ENCODE results near the gene GRIP1.

The GRIP1 gene

DNA sequence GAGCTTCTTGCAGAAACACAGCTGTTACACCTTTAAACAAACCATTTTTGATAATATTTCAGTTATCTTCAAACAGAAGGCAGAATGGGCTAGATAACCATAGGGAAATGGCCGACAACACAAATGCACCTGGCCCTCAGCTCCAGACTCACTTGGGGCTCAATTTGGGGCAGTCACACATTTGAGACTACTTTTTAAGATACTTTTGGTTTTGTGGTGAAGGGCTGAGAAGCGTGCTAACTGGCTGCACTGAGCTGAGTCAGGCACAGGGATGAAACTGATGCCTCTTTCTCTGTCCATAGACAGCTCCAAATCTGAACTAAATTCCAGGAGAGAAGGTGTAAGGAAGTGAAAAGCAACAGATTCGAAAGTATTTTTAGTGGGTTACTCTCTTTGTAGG, 18.5 kb upstream of the GRIP1 start:
- no peak overlapping the region for H4K12ac ChIP-seq (ENCODE audit: low read depth, low read length)
- WGBS (ENCODE audit: extremely low coverage, insufficient coverage, insufficient read length): no CpG with 5 or more reads among the region's 3 CpGs
- no peaks in the 10 kb centered on the region for H3K79me2 ChIP-seq (ENCODE audit: control insufficient read depth, insufficient read depth, low read length, poor library complexity)
- H3K79me1 ChIP-seq (ENCODE audit: low read length): no peaks in the 10 kb centered on the region
- H3K23ac ChIP-seq (ENCODE audit: low read length): no peak overlapping the region
- no peak overlapping the region for H3K4ac ChIP-seq (ENCODE audit: low read depth, low read length)
- no peaks in the 10 kb centered on the region for H3K27me3 ChIP-seq (ENCODE audit: insufficient read depth, low read length)
- no peak overlapping the region for H2AFZ ChIP-seq (ENCODE audit: insufficient read depth, low read length, poor library complexity)
- no peak overlapping the region for H2BK5ac ChIP-seq (ENCODE audit: low read depth, low read length, poor library complexity)
- H3K9me3 ChIP-seq (ENCODE audit: insufficient read depth, low read depth, low read length): no peaks in the 10 kb centered on the region
- no peak overlapping the region for H3K18ac ChIP-seq (ENCODE audit: low read length)
- no peak for DNase-seq
- no peaks in the 10 kb centered on the region for H3K4me1 ChIP-seq (ENCODE audit: control insufficient read depth in 1 of 2, insufficient read depth in 2 of 2, low read length in 2 of 2)
- no peak overlapping the region for H3K9ac ChIP-seq (ENCODE audit: low read length)
- H4K91ac ChIP-seq (ENCODE audit: low read depth, low read length): no peak overlapping the region
- H3K14ac ChIP-seq (ENCODE audit: low read length): no peak overlapping the region
- no peaks in the 10 kb centered on the region for H3K36me3 ChIP-seq (ENCODE audit: control insufficient read depth in 1 of 2, insufficient read depth in 2 of 2, low read length in 2 of 2)
- no peak overlapping the region for H2BK120ac ChIP-seq (ENCODE audit: insufficient read depth, low read length, poor library complexity)
- no peak overlapping the region for H3K4me2 ChIP-seq (ENCODE audit: low read length)
- H3K4me3 ChIP-seq (ENCODE audit: low read depth, low read length): no peak overlapping the region
- H4K8ac ChIP-seq (ENCODE audit: low read depth, low read length): no peak overlapping the region
- H2AK5ac ChIP-seq (ENCODE audit: low read length): no peak overlapping the region
- no peak overlapping the region for H2BK12ac ChIP-seq (ENCODE audit: low read length)
- H3K27ac ChIP-seq (ENCODE audit: low read depth, low read length): no peak overlapping the region

DNA sequence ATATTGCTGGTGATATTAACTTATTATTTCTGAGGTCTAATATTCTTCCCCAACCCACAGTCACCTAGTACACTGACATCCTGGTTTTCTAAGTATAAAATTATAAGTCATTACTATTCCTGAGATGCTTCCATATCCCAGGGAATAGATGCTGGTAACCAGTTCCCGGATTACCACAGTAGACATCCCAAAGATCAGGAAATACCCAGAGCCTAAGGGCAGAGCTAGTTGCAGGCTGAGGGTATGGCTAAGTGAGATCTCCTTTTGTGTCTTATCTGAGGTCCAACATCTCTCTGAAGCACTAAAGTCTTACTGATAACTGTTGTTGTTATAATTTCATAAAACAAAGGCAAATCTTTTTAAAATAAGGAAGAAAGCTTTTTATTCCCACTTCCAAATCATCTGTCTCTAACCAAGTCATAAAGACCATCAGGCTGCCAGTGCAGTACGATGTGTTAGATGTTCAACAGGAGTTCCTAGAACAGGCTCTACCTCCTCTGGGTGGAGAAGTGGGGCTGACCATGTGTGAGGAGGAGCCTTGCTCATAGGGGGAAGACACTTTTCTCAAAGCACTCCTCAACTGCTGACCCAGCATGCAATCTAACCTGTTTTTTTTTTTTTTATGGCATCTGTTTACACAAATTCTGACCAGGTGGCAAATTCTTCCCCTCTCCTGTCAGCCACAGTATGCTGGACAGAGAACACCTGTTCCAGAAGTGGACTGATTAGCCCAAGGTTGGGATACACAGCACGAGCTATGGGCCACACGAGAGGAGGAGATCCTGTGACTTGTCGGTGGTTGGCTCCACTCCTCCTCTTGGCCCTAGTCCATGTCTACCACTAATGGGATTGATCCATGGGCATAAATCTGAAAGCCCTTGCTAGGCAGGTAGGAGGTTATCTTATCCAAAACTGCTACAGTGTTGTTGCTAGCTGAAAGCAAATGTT, 16.1 kb upstream of the GRIP1 start:
- no peak overlapping the region for H3K9ac ChIP-seq (ENCODE audit: low read length)
- no peaks in the 10 kb centered on the region for H3K4me1 ChIP-seq (ENCODE audit: control insufficient read depth in 1 of 2, insufficient read depth in 2 of 2, low read length in 2 of 2)
- no peak overlapping the region for H3K14ac ChIP-seq (ENCODE audit: low read length)
- H4K8ac ChIP-seq (ENCODE audit: low read depth, low read length): no peak overlapping the region
- WGBS (ENCODE audit: extremely low coverage, insufficient coverage, insufficient read length): no CpG with 5 or more reads among the region's 5 CpGs
- no peak overlapping the region for H3K27ac ChIP-seq (ENCODE audit: low read depth, low read length)
- no peak overlapping the region for H4K12ac ChIP-seq (ENCODE audit: low read depth, low read length)
- H3K9me3 ChIP-seq (ENCODE audit: insufficient read depth, low read depth, low read length): no peaks in the 10 kb centered on the region
- no peaks in the 10 kb centered on the region for H3K36me3 ChIP-seq (ENCODE audit: control insufficient read depth in 1 of 2, insufficient read depth in 2 of 2, low read length in 2 of 2)
- H2AK5ac ChIP-seq (ENCODE audit: low read length): no peak overlapping the region
- H3K79me1 ChIP-seq (ENCODE audit: low read length): no peaks in the 10 kb centered on the region
- no peaks in the 10 kb centered on the region for H3K27me3 ChIP-seq (ENCODE audit: insufficient read depth, low read length)
- no peaks in the 10 kb centered on the region for H3K79me2 ChIP-seq (ENCODE audit: control insufficient read depth, insufficient read depth, low read length, poor library complexity)
- no peak overlapping the region for H2AFZ ChIP-seq (ENCODE audit: insufficient read depth, low read length, poor library complexity)
- H2BK12ac ChIP-seq (ENCODE audit: low read length): no peak overlapping the region
- H3K4ac ChIP-seq (ENCODE audit: low read depth, low read length): no peak overlapping the region
- H4K91ac ChIP-seq (ENCODE audit: low read depth, low read length): no peak overlapping the region
- H3K4me2 ChIP-seq (ENCODE audit: low read length): no peak overlapping the region
- peak; percentile 77 to 92 for DNase-seq
- H3K18ac ChIP-seq (ENCODE audit: low read length): no peak overlapping the region
- no peak overlapping the region for H3K23ac ChIP-seq (ENCODE audit: low read length)
- no peak overlapping the region for H3K4me3 ChIP-seq (ENCODE audit: low read depth, low read length)
- H2BK5ac ChIP-seq (ENCODE audit: low read depth, low read length, poor library complexity): no peak overlapping the region
- no peak overlapping the region for H2BK120ac ChIP-seq (ENCODE audit: insufficient read depth, low read length, poor library complexity)

DNA sequence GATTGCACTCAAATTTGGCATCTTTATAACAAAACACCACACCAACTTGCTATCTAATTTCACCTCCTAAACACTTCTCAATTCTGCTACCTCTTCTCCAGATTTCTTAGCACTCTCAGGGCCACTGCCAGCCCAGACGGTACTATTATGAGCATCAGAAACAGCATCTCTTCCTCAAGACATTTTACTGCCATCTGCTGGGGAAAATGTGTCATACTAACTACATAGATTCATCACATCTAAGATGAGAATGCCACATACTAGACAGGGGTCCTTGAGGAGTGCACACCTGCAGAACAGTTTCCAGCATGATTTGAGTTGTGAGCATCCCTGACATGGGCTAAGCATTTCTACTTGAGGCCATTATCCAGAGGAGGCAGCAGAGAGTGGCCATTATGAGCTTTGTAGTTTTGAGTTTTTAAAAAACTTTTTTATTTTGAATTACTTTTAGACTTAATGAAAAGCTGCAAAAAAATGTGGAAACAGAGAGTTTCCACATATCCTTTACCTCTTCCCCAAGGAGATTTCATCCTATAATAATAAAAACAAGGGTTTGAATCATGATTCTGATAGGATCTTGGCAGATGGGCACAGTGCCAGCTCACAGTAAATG, 15.1 kb upstream of the GRIP1 start:
- Histone ChIP-seq H4K12ac (ENCODE audit: low read depth, low read length) (no peak overlapping the region), H4K8ac (ENCODE audit: low read depth, low read length) (no peak overlapping the region), H2AFZ (ENCODE audit: insufficient read depth, low read length, poor library complexity) (no peak overlapping the region), H3K9ac (ENCODE audit: low read length) (no peak overlapping the region), H3K14ac (ENCODE audit: low read length) (no peak overlapping the region), H4K91ac (ENCODE audit: low read depth, low read length) (no peak overlapping the region), H3K9me3 (ENCODE audit: insufficient read depth, low read depth, low read length) (no peaks in the 10 kb centered on the region), H3K23ac (ENCODE audit: low read length) (no peak overlapping the region), H2BK5ac (ENCODE audit: low read depth, low read length, poor library complexity) (no peak overlapping the region), H2AK5ac (ENCODE audit: low read length) (no peak overlapping the region), H3K27me3 (ENCODE audit: insufficient read depth, low read length) (no peaks in the 10 kb centered on the region), H2BK12ac (ENCODE audit: low read length) (no peak overlapping the region), H3K36me3 (ENCODE audit: control insufficient read depth in 1 of 2, insufficient read depth in 2 of 2, low read length in 2 of 2) (no peaks in the 10 kb centered on the region), H3K79me1 (ENCODE audit: low read length) (no peaks in the 10 kb centered on the region), H3K18ac (ENCODE audit: low read length) (no peak overlapping the region), H3K4ac (ENCODE audit: low read depth, low read length) (no peak overlapping the region), H2BK120ac (ENCODE audit: insufficient read depth, low read length, poor library complexity) (no peak overlapping the region), H3K4me3 (ENCODE audit: low read depth, low read length) (no peak overlapping the region), H3K4me1 (ENCODE audit: control insufficient read depth in 1 of 2, insufficient read depth in 2 of 2, low read length in 2 of 2) (no peaks in the 10 kb centered on the region), H3K79me2 (ENCODE audit: control insufficient read depth, insufficient read depth, low read length, poor library complexity) (no peaks in the 10 kb centered on the region), H3K27ac (ENCODE audit: low read depth, low read length) (no peak overlapping the region), H3K4me2 (ENCODE audit: low read length) (no peak overlapping the region)
- DNase-seq: peak; percentile 42 to 94
- WGBS (ENCODE audit: extremely low coverage, insufficient coverage, insufficient read length): no CpG with 5 or more reads among the region's 1 CpG

DNA sequence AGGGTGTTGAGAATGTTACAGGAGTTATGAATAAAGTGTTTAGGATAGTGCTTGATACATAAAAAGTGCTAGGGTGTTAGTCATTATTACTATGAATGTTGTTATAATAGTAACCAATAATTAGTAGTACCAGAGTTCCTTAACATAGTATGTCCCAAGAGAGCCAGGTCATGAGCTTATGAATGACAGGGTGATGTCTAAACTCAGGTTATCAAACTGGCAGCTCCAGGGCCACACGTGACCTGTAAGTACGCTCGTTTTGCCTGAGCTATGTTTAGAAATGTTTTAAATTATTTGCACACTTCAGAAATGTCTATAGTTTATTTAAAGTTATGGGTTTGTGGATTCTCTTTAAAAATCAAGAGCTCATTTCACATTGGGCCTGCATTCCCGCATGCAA, 14.1 kb upstream of the GRIP1 start:
- Histone ChIP-seq H4K12ac (ENCODE audit: low read depth, low read length) (no peak overlapping the region), H3K9ac (ENCODE audit: low read length) (no peak overlapping the region), H3K36me3 (ENCODE audit: control insufficient read depth in 1 of 2, insufficient read depth in 2 of 2, low read length in 2 of 2) (no peaks in the 10 kb centered on the region), H3K4me1 (ENCODE audit: control insufficient read depth in 1 of 2, insufficient read depth in 2 of 2, low read length in 2 of 2) (no peaks in the 10 kb centered on the region), H3K14ac (ENCODE audit: low read length) (no peak overlapping the region), H4K91ac (ENCODE audit: low read depth, low read length) (no peak overlapping the region), H2BK5ac (ENCODE audit: low read depth, low read length, poor library complexity) (no peak overlapping the region), H3K23ac (ENCODE audit: low read length) (no peak overlapping the region), H2AFZ (ENCODE audit: insufficient read depth, low read length, poor library complexity) (no peak overlapping the region), H3K79me1 (ENCODE audit: low read length) (no peaks in the 10 kb centered on the region), H3K9me3 (ENCODE audit: insufficient read depth, low read depth, low read length) (no peaks in the 10 kb centered on the region), H3K18ac (ENCODE audit: low read length) (no peak overlapping the region), H2BK120ac (ENCODE audit: insufficient read depth, low read length, poor library complexity) (no peak overlapping the region), H3K4ac (ENCODE audit: low read depth, low read length) (no peak overlapping the region), H3K4me3 (ENCODE audit: low read depth, low read length) (no peak overlapping the region), H3K27ac (ENCODE audit: low read depth, low read length) (no peak overlapping the region), H2BK12ac (ENCODE audit: low read length) (no peak overlapping the region), H2AK5ac (ENCODE audit: low read length) (no peak overlapping the region), H3K4me2 (ENCODE audit: low read length) (no peak overlapping the region), H3K27me3 (ENCODE audit: insufficient read depth, low read length) (no peaks in the 10 kb centered on the region), H4K8ac (ENCODE audit: low read depth, low read length) (no peak overlapping the region), H3K79me2 (ENCODE audit: control insufficient read depth, insufficient read depth, low read length, poor library complexity) (no peaks in the 10 kb centered on the region)
- no peak for DNase-seq
- WGBS (ENCODE audit: extremely low coverage, insufficient coverage, insufficient read length): no CpG with 5 or more reads among the region's 4 CpGs

Data from trophoblast cell (in vitro differentiated cells and primary cell).